Smooth muscle cell (in vitro differentiated cells): ENCODE results near the gene HPD. TPM values are rescaled to one million over a fixed set of nuclear protein-coding genes. Genes with fewer than 3 reads are reported as not detected.
"Not testable (repeated sequence)": the region's sequence is repeated elsewhere in the genome, so short reads cannot be mapped to it uniquely, and the experiment has no call there.

Experiments
- DNase-seq: peaks from one replicate; lab custom pipeline; 2025; ENCODE audit not compliant: unreplicated experiment; lab: John Stamatoyannopoulos, UW
- H2AFZ ChIP-seq: fragments of 200-600 bp; sonication (generic); 2 replicates; pipeline ENCODE4 v1.6.0; 2016; ENCODE audit warnings: antibody characterized with exemption, low read depth, mild to moderate bottlenecking
- H3F3A ChIP-seq: fragments of 200-600 bp; sonication (generic); 2 replicates; pipeline ENCODE4 v1.6.0; 2017; ENCODE audit warnings: antibody characterized with exemption, low read depth
- H3K27ac ChIP-seq: fragments of 200-600 bp; sonication (generic); 2 replicates; pipeline ENCODE4 v1.5.1; 2016; ENCODE audit warnings: low read depth, mild to moderate bottlenecking
- H3K27me3 ChIP-seq: fragments of 200-600 bp; sonication (generic); 2 replicates; pipeline ENCODE4 v1.6.1; 2016; ENCODE audit warnings: low read depth, mild to moderate bottlenecking
- H3K36me3 ChIP-seq: fragments of 200-600 bp; sonication (generic); 2 replicates; pipeline ENCODE4 v1.5.1; 2016; ENCODE audit warnings: low read depth
- H3K4me1 ChIP-seq: fragments of 200-600 bp; sonication (generic); 2 replicates; pipeline ENCODE4 v1.5.1; 2016; ENCODE audit warnings: low read depth
- H3K4me2 ChIP-seq: fragments of 200-600 bp; sonication (generic); 2 replicates; pipeline ENCODE4 v1.6.0; 2016; ENCODE audit warnings: mild to moderate bottlenecking
- H3K4me3 ChIP-seq: fragments of 200-600 bp; sonication (generic); 2 replicates; pipeline ENCODE4 v1.5.1; 2016; ENCODE audit warnings: mild to moderate bottlenecking
- H3K79me2 ChIP-seq: fragments of 200-600 bp; sonication (generic); 2 replicates; pipeline ENCODE4 v1.6.0; 2016; ENCODE audit warnings: low read depth, mild to moderate bottlenecking
- H3K9ac ChIP-seq: fragments of 200-600 bp; sonication (generic); 2 replicates; pipeline ENCODE4 v1.6.0; 2016; ENCODE audit warnings: low read depth
- H3K9me3 ChIP-seq: fragments of 200-600 bp; sonication (generic); replicated peaks from 2 replicates; pipeline ENCODE4 v1.5.1; 2016; ENCODE audit warnings: low read depth
- H4K20me1 ChIP-seq: fragments of 200-600 bp; sonication (generic); 2 replicates; pipeline ENCODE4 v1.6.0; 2016; ENCODE audit warnings: low read depth
- WGBS: methylation state at CpG from one replicate; pipeline ENCODE4 v1.1.7; 2016; ENCODE audit warnings: low lambda C conversion rate; 5-methylcytosine and 5-hydroxymethylcytosine counted together
- polyA plus RNA-seq: library from polyadenylated mRNA; unstranded; fragments of >200 nt; fragmentation: Nextera tagmentation; extraction: Ambion mirVana; gene quantifications from 2 replicates; pipeline ENCODE4 v1.2.1, GENCODE V29; 2016
- total RNA-seq: library from RNA; depleted of rRNA; stranded (reverse); fragments of >200 nt; gene quantifications from 2 replicates; pipeline ENCODE4 v1.2.3, GENCODE V29; 2014
- TF ChIP-seq, protein P1 (sequence below): fragments of 200-600 bp; sonication (generic); IDR thresholded peaks from 2 replicates; pipeline ENCODE4 v1.5.1; 2017; ENCODE audit warnings: borderline replicate concordance, mild to moderate bottlenecking, antibody characterized with exemption; ENCODE audit not compliant: insufficient read depth, poor library complexity, severe bottlenecking

The HPD gene
- total and polyA plus RNA-seq, 2 experiments from 2014 or later = not detected

GRCh38 chr12:121857322-121858246, 1.1 kb downstream of the HPD start:
- Histone ChIP-seq H3K4me2 (no peak overlapping the region), H3F3A (peaks cover 26% of the 10 kb centered on the region), H4K20me1 (no peaks in the 10 kb centered on the region), H3K9ac (no peak overlapping the region), H3K4me3 (no peak overlapping the region), H3K4me1 (peaks cover 9% of the 10 kb centered on the region), H3K79me2 (no peaks in the 10 kb centered on the region), H3K27me3 (no peaks in the 10 kb centered on the region), H3K27ac (no peak overlapping the region), H3K9me3 (no peaks in the 10 kb centered on the region), H3K36me3 (no peaks in the 10 kb centered on the region), H2AFZ (no peak overlapping the region)
- TF ChIP-seq, protein P1, sequence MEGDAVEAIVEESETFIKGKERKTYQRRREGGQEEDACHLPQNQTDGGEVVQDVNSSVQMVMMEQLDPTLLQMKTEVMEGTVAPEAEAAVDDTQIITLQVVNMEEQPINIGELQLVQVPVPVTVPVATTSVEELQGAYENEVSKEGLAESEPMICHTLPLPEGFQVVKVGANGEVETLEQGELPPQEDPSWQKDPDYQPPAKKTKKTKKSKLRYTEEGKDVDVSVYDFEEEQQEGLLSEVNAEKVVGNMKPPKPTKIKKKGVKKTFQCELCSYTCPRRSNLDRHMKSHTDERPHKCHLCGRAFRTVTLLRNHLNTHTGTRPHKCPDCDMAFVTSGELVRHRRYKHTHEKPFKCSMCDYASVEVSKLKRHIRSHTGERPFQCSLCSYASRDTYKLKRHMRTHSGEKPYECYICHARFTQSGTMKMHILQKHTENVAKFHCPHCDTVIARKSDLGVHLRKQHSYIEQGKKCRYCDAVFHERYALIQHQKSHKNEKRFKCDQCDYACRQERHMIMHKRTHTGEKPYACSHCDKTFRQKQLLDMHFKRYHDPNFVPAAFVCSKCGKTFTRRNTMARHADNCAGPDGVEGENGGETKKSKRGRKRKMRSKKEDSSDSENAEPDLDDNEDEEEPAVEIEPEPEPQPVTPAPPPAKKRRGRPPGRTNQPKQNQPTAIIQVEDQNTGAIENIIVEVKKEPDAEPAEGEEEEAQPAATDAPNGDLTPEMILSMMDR = no peak
- WGBS = 80% methylated on average over 11 of the region's 11 CpGs
- no peak for DNase-seq

- H3K9me3 ChIP-seq, H3K36me3 ChIP-seq, H4K20me1 ChIP-seq, H2AFZ ChIP-seq, H3K4me3 ChIP-seq, H3K79me2 ChIP-seq, H3K4me1 ChIP-seq, H3K4me2 ChIP-seq, H3K27me3 ChIP-seq, H3K27ac ChIP-seq, H3K9ac ChIP-seq, H3F3A ChIP-seq, DNase-seq: not testable (repeated sequence)
- 93% methylated on average over 2 of the region's 3 CpGs for WGBS
Observed at GRCh38 chr12:121852392-121852791, 6.3 kb downstream of the HPD start.

GRCh38 chr12:121849665-121850064, 9.0 kb downstream of the HPD start:
- Histone ChIP-seq H3K4me3 (no peak overlapping the region), H3K27me3 (no peaks in the 10 kb centered on the region), H3K9me3 (no peaks in the 10 kb centered on the region), H3K4me1 (no peaks in the 10 kb centered on the region), H2AFZ (no peak overlapping the region), H4K20me1 (no peaks in the 10 kb centered on the region), H3K79me2 (no peaks in the 10 kb centered on the region), H3F3A (no peaks in the 10 kb centered on the region), H3K9ac (no peak overlapping the region), H3K4me2 (no peak overlapping the region), H3K27ac (no peak overlapping the region), H3K36me3 (no peaks in the 10 kb centered on the region)
- WGBS = 93% methylated on average over 13 of the region's 13 CpGs
- no peak for DNase-seq
- TF ChIP-seq, protein P1 = no peak

DNA sequence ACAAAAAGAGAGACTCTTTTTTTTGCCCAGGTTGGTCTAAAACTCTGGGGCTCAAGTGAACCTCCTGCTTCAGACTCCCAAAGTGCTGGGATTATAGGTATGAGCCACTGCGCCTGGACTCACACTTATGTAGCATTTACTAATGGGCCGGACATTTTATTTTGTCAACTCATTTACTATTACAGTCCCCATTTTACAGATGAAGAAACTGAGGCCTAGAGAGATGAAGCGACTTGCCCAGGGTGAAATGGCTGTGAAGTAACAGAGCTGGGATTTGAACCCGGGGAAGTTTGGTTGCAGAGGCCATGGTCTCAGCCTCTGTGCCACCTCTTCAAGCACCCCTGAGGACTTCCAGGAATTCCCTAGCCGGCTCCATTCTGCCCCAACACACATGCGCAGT, 9.4 kb downstream of the HPD start:
- no peaks in the 10 kb centered on the region for H3K9me3 ChIP-seq
- H3K27me3 ChIP-seq = no peaks in the 10 kb centered on the region
- H2AFZ ChIP-seq = no peak overlapping the region
- 95% methylated on average over 6 of the region's 6 CpGs for WGBS
- DNase-seq = no peak
- no peak overlapping the region for H3K9ac ChIP-seq
- TF ChIP-seq, protein P1 = no peak
- no peak overlapping the region for H3K4me2 ChIP-seq
- no peaks in the 10 kb centered on the region for H3F3A ChIP-seq
- H3K4me3 ChIP-seq = no peak overlapping the region
- no peaks in the 10 kb centered on the region for H3K36me3 ChIP-seq
- H3K27ac ChIP-seq = no peak overlapping the region
- no peaks in the 10 kb centered on the region for H3K4me1 ChIP-seq
- no peaks in the 10 kb centered on the region for H4K20me1 ChIP-seq
- no peaks in the 10 kb centered on the region for H3K79me2 ChIP-seq
